LNCAP (cell line): ENCODE results near the gene FLAD1.
A peak's percentile ranks its signal among the peaks of the same experiment; 100 is the strongest.

Experiments used
- TF ChIP-seq, protein P1 (sequence below): fragments of 450-650 bp; IDR thresholded peaks from 2 replicates; pipeline ENCODE4 v1.5.1; 2017; ENCODE audit warnings: mild to moderate bottlenecking

FLAD1 gene

DNA sequence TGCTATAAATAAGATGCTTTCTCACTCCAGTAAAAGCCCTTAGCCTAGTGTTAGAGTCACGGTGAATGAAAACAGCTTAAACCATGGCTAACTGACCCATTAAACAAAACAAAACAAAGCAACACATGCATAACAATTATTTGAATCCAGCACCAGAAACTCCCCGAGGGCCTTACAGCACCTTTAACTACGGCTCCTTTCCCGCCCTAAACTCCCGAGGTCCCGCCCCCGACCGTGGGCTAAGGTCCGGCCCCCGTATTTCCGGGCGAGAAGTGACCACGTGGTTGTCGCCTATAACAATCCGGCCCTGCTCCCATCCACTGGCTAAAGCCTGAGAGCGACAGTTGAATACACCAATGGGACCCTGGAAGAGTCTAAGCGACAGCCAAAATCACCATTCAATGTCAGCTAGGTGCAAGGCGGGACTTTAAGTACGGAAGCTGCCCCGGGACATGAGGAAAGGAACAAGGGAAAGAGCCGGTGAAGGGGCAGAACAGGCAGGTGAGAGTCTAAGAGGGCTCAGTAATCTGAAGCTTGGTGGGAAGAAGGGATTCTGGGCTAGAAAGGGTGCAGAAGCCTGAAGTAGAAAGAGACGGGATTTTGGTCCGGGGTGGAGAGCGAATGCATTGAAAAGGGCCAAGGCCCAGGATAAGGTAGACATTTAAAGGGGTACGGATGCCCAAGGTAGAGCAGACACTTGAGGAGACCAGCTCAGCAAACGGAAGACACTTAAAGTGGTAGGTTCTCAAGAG is at the start of gene FLAD1:
Gene FLAD1, plus strand, starts transcription at position 448 of the 752 bp plus-strand sequence. CDS start 351 bp downstream, outside the sequence.
- TF ChIP-seq, protein P1, sequence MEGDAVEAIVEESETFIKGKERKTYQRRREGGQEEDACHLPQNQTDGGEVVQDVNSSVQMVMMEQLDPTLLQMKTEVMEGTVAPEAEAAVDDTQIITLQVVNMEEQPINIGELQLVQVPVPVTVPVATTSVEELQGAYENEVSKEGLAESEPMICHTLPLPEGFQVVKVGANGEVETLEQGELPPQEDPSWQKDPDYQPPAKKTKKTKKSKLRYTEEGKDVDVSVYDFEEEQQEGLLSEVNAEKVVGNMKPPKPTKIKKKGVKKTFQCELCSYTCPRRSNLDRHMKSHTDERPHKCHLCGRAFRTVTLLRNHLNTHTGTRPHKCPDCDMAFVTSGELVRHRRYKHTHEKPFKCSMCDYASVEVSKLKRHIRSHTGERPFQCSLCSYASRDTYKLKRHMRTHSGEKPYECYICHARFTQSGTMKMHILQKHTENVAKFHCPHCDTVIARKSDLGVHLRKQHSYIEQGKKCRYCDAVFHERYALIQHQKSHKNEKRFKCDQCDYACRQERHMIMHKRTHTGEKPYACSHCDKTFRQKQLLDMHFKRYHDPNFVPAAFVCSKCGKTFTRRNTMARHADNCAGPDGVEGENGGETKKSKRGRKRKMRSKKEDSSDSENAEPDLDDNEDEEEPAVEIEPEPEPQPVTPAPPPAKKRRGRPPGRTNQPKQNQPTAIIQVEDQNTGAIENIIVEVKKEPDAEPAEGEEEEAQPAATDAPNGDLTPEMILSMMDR, result no peak

DNA sequence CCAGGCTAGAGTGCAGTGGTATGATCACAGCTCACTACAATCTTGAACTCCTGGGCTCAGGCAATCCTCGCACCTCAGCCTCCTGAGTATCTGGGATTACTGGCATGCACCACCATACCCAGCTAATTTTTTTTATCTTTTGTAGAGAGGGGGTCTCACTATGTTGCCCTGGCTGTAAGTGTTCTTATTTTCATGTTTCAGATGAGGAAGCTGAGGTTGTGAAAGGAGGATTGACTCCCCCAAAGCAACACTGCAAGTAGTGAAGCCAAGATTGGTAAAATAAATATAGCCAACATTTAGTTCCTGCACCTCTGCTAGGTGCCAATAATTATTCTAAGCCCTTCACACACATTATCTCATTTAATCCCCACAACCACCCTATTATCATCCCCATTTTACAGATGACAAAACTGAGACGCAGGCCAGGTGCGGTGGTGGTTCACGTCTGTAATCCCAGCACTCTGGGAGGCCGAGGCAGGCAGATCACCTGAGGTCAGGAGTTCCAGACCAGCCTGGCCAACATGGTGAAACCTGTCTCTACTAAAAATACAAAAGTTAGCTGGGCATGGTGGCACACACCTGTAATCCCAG is 48.7 kb upstream of the FLAD1 start:
- TF ChIP-seq, protein P1, result no peak

DNA sequence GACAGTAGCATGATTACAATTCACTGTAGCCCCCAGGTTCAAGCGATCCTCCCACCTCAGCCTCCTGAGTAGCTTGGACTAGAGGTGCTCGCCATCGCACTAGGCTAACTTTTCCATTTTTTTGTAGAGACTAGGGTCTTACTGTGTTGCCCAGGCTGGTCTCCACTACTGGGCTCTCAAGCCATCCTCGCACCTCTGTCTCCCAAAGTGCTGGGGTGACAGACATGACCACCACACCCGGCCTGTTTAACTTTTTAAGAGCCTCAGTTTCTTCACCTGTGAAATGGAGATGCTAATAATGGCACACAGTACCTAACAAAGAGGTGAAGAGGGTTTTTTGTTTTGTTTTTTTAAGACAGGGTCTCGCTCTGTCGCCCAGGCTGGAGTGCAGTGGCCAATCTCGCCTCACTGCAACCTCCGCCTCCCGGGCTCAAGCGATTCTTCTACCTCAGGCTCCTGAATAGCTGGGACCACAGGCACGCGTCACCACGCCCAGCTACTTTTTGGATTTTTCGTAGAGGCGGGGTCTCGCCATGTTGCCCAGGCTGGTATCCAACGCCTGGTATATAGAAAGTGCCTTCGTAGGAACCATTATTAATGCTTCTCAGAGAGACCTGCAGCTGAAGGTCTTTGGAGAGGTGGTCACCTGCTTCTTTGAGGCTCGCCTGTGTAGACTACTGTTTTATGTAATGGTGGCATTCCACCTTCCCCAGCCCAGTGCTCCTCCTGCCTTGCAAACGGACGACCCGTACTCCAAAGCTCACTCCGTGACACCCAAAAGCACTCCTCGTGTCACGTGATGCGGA is 47.2 kb upstream of the FLAD1 start:
- TF ChIP-seq, protein P1, result no peak

DNA sequence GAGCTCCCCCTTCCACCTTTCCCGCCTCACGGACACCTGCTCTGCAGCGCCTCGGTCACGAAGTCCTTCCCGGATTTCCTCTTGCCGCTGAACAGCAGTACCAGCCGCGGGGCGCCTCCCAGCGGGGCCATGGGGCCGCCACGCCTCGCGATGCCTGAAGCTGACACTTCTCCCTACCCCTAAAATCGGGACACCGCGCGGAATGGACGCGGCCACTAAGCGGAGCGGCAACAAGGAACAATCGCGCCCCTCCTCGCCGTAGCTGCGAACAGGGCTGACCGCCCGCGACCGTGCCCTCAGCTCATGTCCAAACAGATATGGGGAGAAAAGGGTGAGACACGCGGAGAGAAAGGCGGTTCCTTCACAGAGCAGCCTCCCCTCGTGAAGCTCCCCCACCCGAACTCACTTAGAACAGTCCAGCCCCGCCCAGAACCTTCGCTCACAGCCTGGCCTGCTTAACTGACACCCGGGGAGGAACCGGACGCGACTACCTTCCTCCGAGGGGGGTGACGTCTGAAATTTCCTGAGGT is 46.5 kb upstream of the FLAD1 start, which contains the start of gene PMVK:
Gene PMVK, minus strand, starts transcription at position 165 of the 530 bp plus-strand sequence. Its CDS starts 34 bp downstream, at position 131.
- TF ChIP-seq, protein P1, result peak; percentile 53; the same call in 1 of the 2 replicates

DNA sequence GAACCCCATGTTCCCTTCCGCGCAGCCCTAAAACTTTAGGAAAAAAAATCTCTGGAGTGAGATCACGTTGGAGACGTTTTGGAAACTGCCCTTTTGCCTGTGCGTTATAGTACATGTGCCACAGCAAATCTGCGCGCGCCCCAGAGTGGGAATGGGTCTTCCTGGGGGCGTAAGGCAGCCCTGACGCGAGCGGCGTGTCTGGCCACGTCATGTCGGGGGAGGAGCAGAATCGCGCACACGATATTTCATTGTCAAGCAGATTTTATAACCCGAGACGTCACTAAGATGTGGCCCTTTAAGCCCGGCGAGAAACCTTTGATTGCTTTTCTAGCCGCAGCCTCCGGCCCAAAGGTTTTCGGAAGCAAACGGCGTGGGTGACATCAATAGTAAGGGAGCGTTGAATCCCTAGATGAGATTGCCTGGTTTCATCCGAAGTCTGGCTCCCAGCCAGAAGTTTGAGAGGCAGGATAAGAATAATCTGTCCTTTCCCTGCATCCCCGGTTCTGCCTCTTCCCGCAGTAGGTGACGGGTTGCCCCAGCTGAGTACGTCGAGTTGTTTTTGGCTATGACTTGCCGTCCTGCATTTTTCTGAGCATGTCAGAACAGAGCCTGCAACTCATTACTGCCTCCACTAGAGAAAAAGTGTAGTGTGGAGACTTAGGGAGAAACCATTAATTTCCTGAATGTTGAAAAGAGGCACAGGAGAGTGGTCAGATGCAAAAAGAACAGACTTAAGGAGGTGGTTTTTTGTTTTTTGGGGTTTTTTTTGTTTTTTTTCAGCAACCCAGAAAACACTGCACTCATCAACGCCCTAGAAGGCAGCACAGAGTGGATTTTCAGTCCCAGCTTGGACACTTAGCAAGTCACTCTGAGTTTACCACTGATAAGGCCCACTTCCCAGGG is 45.8 kb upstream of the FLAD1 start:
- TF ChIP-seq, protein P1, result peak; percentile 16; the same call in 1 of the 2 replicates

DNA sequence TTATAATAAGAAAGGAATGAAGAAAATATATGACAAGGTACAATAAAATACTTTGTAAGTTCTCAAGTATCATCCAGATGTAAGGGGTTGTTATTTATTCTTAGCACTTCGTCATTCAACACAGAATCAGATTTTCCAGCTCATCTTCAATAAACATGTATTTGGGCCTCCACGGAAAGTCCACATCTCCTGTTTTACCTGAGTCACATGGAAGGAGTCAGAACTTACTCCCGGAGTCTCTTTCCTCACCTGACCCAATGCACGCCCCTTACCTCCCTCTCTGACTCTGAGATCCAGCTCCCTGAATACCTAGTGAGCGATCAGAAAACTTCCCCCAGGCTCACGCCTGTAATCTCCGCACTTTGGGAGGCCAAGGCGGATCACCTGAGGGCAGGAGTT is 45.2 kb upstream of the FLAD1 start:
- TF ChIP-seq, protein P1, result no peak
